Psoas muscle (tissue), 8 donors: ENCODE measurements around the gene SPEG. TPM values are rescaled to one million over a fixed set of nuclear protein-coding genes. Genes with fewer than 3 reads are reported as not detected.
A peak's percentile ranks its signal among the peaks of the same experiment; 100 is the strongest.

ENCODE experiments used
- ATAC-seq, 4 donors: fragments of 200-7000 bp; cut with Tn5 transposase; one replicate each; pipeline ENCODE4 v1.9.1; 2020; ENCODE audit warnings: moderate library complexity in 3 of 4, mild to moderate bottlenecking in 2 of 4
- DNase-seq, 2 donors: peaks; one replicate each; pipeline ENCODE4 v3.0.0-alpha.2; 2020
- H3K27ac ChIP-seq: fragments of 200-600 bp; one replicate; pipeline ENCODE4 v1.8.0; 2022
- H3K27me3 ChIP-seq, 3 donors: fragments of 200-600 bp in 1 of 3; one replicate each; pipeline versions ENCODE4 v1.6.1 to v1.8.0; 2013 to 2022; ENCODE audit warnings: low read length in 2 of 3, mild to moderate bottlenecking in 2 of 3, moderate library complexity in 1 of 3; ENCODE audit not compliant: insufficient read depth in 3 of 3
- H3K36me3 ChIP-seq, 2 donors: fragments of 200-600 bp in 1 of 2; one replicate each; pipeline versions ENCODE4 v1.6.1 to v1.8.0; 2013 to 2022; ENCODE audit warnings: low read depth in 1 of 2, mild to moderate bottlenecking in 1 of 2, moderate library complexity in 1 of 2; ENCODE audit not compliant: insufficient read depth in 1 of 2
- H3K4me1 ChIP-seq: fragments of 200-600 bp; one replicate; pipeline ENCODE4 v1.8.0; 2022
- H3K4me3 ChIP-seq: fragments of 200-600 bp; one replicate; pipeline ENCODE4 v1.8.0; 2022; ENCODE audit warnings: mild to moderate bottlenecking
- H3K9me3 ChIP-seq: fragments of 200-600 bp; one replicate; pipeline ENCODE4 v1.8.0; 2022
- CTCF ChIP-seq: fragments of 200-600 bp; IDR thresholded peaks from one replicate; pipeline ENCODE4 v1.8.0; 2022; ENCODE audit warnings: antibody characterized with exemption
- WGBS, 3 donors: extraction: QIAGEN DNeasy Blood & Tissue Kit; methylation state at CpG; one replicate each; pipeline versions ENCODE4 v1.1.6 to v1.1.7; 2013; 5-methylcytosine and 5-hydroxymethylcytosine counted together
- intact Hi-C, 2 donors: fragments of 100-400 bp; cut with DNase I; formaldehyde crosslinking; loops; one replicate each; pipeline versions ENCODE4 v1.11.0 to v1.14.2; 2022
- polyA plus RNA-seq, 3 donors: library from polyadenylated mRNA; stranded (reverse); fragments of 200-250 nt; gene quantifications; one replicate each; pipeline ENCODE4 v1.2.3, GENCODE V29; 2013
- total RNA-seq, 4 donors: library from RNA; stranded (reverse); fragmentation: NEBNext Ultra II Directional in 2 of 4; extraction: Animal tissue kit (Norgen Biotek cat#: 25700) in 2 of 4; gene quantifications; one replicate each; pipeline versions ENCODE4 v1.2.1 to v1.2.4, GENCODE V29; 2021 to 2023
- donor health status: healthy with polysubstance abuse.
- donor health status: DM: no; HTN: no; CAD: no; lungs with moderate emphysema.
- donor health status: Bipolar disorder and iron deficiency.
- donor health status: healthy.
- donor health status: DM: yes; HTN: yes; CAD: no.
- donor health status: DM: no; HTN: no; CAD: no.
- donor health status: DM: no; HTN: no; CAD: no.
- donor health status: DM: yes; HTN: yes; CAD: no.

Gene SPEG
- total and polyA plus RNA-seq, 7 donors = 34.8 to 419 (median 239) TPM

DNA sequence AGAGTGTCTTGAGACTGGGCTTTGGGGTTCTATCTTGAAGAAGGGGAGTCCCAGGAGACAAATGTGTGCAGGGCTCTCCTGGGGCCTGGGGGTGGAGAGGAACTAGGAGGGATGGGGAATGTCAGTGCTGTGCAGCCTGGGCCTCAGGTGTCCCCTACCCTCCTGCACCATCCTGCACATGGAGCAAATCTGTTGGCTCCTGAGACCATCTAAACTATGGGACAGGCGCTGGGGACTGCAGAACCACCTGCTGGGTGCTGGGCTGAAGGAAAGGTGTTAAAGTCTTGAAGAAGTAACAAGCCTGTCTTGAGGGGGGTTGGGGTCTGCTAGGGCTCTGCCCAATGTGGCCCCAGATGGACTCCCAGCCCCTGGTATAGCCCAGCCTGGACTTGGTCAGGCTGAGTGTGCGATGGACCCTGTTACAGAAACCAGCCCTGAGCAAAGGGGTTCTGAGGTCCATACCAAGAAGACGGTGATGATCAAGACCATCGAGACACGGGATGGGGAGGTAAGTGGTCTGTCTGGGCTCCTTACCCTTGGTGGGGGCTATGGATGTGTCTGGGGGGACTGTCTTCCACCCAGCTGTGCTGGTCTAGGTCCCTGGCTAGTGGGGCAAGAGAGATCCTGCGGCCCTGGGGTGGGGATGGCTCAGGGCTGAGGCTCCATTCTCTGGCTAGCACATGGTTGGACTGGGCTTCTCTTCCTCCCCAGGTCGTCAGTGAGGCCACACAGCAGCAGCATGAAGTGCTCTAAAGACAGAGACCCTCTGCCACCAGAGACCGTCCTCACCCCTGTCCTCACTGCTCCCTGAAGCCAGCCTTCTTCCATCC is 9.2 kb upstream of the SPEG start:
- H3K27me3 ChIP-seq = no peaks in the 10 kb centered on the region
- intact Hi-C loops = no loop called here
- DNase-seq = peak in 1 of 2 donors; percentile 49
- no peak for TF ChIP-seq CTCF
- H3K4me3 ChIP-seq = peak overlapping the region; percentile 9
- H3K27ac ChIP-seq = peak overlapping the region; percentile 99
- H3K36me3 ChIP-seq = peaks cover 0 to 70% of the 10 kb centered on the region in 2 donors
- 75 to 87% (median 80%) methylated on average over 8 of the region's 8 CpGs for WGBS, 3 donors
- no peak for ATAC-seq
- no peaks in the 10 kb centered on the region for H3K4me1 ChIP-seq
- H3K9me3 ChIP-seq = no peaks in the 10 kb centered on the region

DNA sequence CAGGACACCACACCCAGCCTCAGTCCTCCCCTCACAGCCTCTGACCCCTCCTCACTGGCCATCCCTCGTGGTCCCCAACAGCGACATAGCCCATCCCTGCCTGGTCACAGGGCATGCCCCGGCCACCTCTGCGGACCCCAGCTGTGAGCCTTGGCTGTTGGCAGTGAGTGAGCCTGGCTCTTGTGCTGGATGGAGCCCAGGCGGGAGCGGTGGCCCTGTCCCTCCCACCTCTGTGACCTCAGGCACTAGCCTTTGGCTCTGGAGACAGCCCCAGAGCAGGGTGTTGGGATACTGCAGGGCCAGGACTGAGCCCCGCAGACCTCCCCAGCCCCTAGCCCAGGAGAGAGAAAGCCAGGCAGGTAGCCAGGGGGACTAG is 8.6 kb upstream of the SPEG start:
- WGBS, 3 donors = 51 to 61% (median 55%) methylated on average over 7 of the region's 7 CpGs
- Histone ChIP-seq H3K36me3 (peaks cover 0 to 64% of the 10 kb centered on the region in 2 donors), H3K9me3 (no peaks in the 10 kb centered on the region), H3K4me1 (peaks cover 2% of the 10 kb centered on the region), H3K27ac (peak overlapping the region; percentile 99), H3K27me3 (no peaks in the 10 kb centered on the region), H3K4me3 (no peak overlapping the region)
- peak in 1 of 2 donors; percentile 54 for DNase-seq
- ATAC-seq = no peak
- no peak for TF ChIP-seq CTCF
- intact Hi-C loops = no loop called here

DNA sequence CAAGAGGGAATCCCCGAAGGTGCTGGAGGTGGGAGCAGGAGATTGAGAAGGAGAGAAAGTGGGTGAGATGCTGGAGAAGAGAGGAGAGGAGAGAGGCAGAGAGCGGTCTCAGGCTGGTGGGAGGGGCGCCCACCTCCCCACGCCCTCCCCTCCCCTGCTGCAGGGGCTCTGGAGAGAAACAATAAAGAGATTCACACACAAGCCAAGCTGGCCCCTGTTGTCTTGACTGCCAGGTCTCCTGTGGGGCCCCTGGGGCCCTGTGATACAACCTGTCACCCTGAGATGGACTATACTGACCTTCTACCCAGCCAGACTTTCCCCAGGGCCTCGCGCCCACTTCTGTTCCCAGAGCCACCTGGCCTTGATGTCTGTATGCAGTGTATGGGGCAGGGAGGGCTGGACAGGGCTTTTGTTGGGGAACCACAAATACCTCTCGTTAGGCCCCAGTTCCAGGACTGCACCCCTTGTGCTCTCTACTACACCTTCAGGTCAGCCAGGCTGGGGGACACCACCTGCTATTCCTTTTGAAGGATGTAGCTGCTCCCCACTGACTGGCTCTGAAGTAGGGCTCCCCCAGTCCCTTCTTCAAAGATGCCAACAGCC is 8.0 kb upstream of the SPEG start:
- Histone ChIP-seq H3K36me3 (peaks cover 0 to 58% of the 10 kb centered on the region in 2 donors), H3K4me3 (no peak overlapping the region), H3K9me3 (no peaks in the 10 kb centered on the region), H3K27ac (peak overlapping the region; percentile 99), H3K4me1 (peaks cover 6% of the 10 kb centered on the region), H3K27me3 (no peaks in the 10 kb centered on the region)
- no peak for TF ChIP-seq CTCF
- intact Hi-C loops = no loop called here
- DNase-seq = peak in 1 of 2 donors; percentile 63
- no peak for ATAC-seq
- 65 to 88% (median 67%) methylated on average over 6 to 7 of the region's 7 CpGs for WGBS, 3 donors

GRCh38 chr2:219428469-219428868 is 6.2 kb upstream of the SPEG start:
- no peak for TF ChIP-seq CTCF
- Histone ChIP-seq H3K27me3 (no peaks in the 10 kb centered on the region), H3K27ac (peak overlapping the region; percentile 99), H3K4me1 (peaks cover 7% of the 10 kb centered on the region), H3K4me3 (no peak overlapping the region), H3K9me3 (no peaks in the 10 kb centered on the region), H3K36me3 (peaks cover 0 to 39% of the 10 kb centered on the region in 2 donors)
- intact Hi-C loops = no loop called here
- ATAC-seq = peak; percentile 4 to 20 (median 16)
- no peak for DNase-seq
